ENCODE measurements around the gene CCDC7.

CCDC7 gene

GRCh38 chr10:32409741-32410140 is 36.2 kb upstream of the CCDC7 start:
- no peak for TF ChIP-seq CTCF (IDR thresholded peaks at IDR 0.05; ENCODE audit: borderline replicate concordance, control extremely low read depth, extremely low read depth, insufficient read depth, missing control alignments)
- in situ Hi-C loops (cut with MboI; ENCODE audit: low sequenced_read_pairs, unreplicated experiment): no loop called here
- no peak for DNase-seq (ENCODE audit: low spot score)

- no peak for TF ChIP-seq CTCF (IDR thresholded peaks at IDR 0.05; ENCODE audit: borderline replicate concordance, control extremely low read depth, extremely low read depth, insufficient read depth, missing control alignments)
- in situ Hi-C loops (cut with MboI; ENCODE audit: low sequenced_read_pairs, unreplicated experiment): no loop called here
These were observed 35.4 kb upstream of the CCDC7 start for GRCh38 chr10:32410569-32410968.

GRCh38 chr10:32411797-32412498 is 34.0 kb upstream of the CCDC7 start:
- no peak for DNase-seq (ENCODE audit: low spot score)
- TF ChIP-seq CTCF (IDR thresholded peaks at IDR 0.05; ENCODE audit: borderline replicate concordance, control extremely low read depth, extremely low read depth, insufficient read depth, missing control alignments): no peak
- in situ Hi-C loops (cut with MboI; ENCODE audit: low sequenced_read_pairs, unreplicated experiment): no loop called here

More at GRCh38 chr10:32410569-32410968, 35.4 kb upstream of the CCDC7 start:
- DNase-seq (ENCODE audit: low spot score): no peak

GRCh38 chr10:32412499-32412853 is 33.5 kb upstream of the CCDC7 start:
- no peak for TF ChIP-seq CTCF (IDR thresholded peaks at IDR 0.05; ENCODE audit: borderline replicate concordance, control extremely low read depth, extremely low read depth, insufficient read depth, missing control alignments)
- in situ Hi-C loops (cut with MboI; ENCODE audit: low sequenced_read_pairs, unreplicated experiment): no loop called here
- DNase-seq (ENCODE audit: low spot score): no peak

- DNase-seq (ENCODE audit: low spot score): no peak
- in situ Hi-C loops (cut with MboI; ENCODE audit: low sequenced_read_pairs, unreplicated experiment): no loop called here
- no peak for TF ChIP-seq CTCF (IDR thresholded peaks at IDR 0.05; ENCODE audit: borderline replicate concordance, control extremely low read depth, extremely low read depth, insufficient read depth, missing control alignments)
These were observed 32.4 kb upstream of the CCDC7 start for GRCh38 chr10:32413513-32413912.

- no peak for DNase-seq (ENCODE audit: low spot score)
- in situ Hi-C loops (cut with MboI; ENCODE audit: low sequenced_read_pairs, unreplicated experiment): no loop called here
- no peak for TF ChIP-seq CTCF (IDR thresholded peaks at IDR 0.05; ENCODE audit: borderline replicate concordance, control extremely low read depth, extremely low read depth, insufficient read depth, missing control alignments)
These were observed 30.6 kb upstream of the CCDC7 start for GRCh38 chr10:32415361-32415760.
